Measurements from ENCODE around the gene SPO11. TPM values are rescaled to one million over a fixed set of nuclear protein-coding genes. Genes with fewer than 3 reads are reported as not detected.

The SPO11 gene
- total and polyA plus RNA-seq, 2 of the 4 experiments (the other 2 are of a cell fraction): not detected

GRCh38 chr20:57378646-57379262 is 49.2 kb downstream of the SPO11 start:
- Histone ChIP-seq H3K14ac (replicated peaks; ENCODE audit: low read depth, low read length) (no peak overlapping the region), H3K4me1 (ENCODE audit: control insufficient read depth, insufficient read depth, low read length) (no peaks in the 10 kb centered on the region), H3K79me1 (ENCODE audit: low read depth in 1 of 2, low read length in 2 of 2) (no peaks in the 10 kb centered on the region; a peak in 1 of 4 replicates), H3K18ac (ENCODE audit: low read depth, low read length) (no peak overlapping the region), H2BK5ac (ENCODE audit: low read depth, low read length, poor library complexity, severe bottlenecking) (no peak overlapping the region), H4K8ac (ENCODE audit: low read depth in 2 of 2, low read length in 2 of 2) (no peak overlapping the region), H2AK5ac (ENCODE audit: low read depth, low read length) (no peak overlapping the region), H3K9ac (ENCODE audit: low read depth, low read length) (no peak overlapping the region), H3K9me3 (ENCODE audit: control insufficient read depth, insufficient read depth, low read length) (no peaks in the 10 kb centered on the region), H3K27ac (ENCODE audit: insufficient read depth, low read length) (no peak overlapping the region), H3K36me3 (ENCODE audit: control insufficient read depth, insufficient read depth, low read length) (peaks cover 45% of the 10 kb centered on the region), H2BK120ac (ENCODE audit: low read depth, low read length) (no peak overlapping the region), H2BK15ac (ENCODE audit: low read depth, low read length) (no peak overlapping the region), H4K20me1 (ENCODE audit: insufficient read depth, low read length) (no peaks in the 10 kb centered on the region; the same call in 1 of the 2 replicates), H2BK20ac (ENCODE audit: low read depth, low read length) (no peak overlapping the region), H3K4ac (ENCODE audit: low read depth, low read length) (no peak overlapping the region), H3K9me1 (ENCODE audit: insufficient read depth, low read length) (no peaks in the 10 kb centered on the region), H2AFZ (replicated peaks; ENCODE audit: low read length, poor library complexity) (no peak overlapping the region), H3K27me3 (ENCODE audit: control insufficient read depth, insufficient read depth, low read length) (no peaks in the 10 kb centered on the region), H4K5ac (ENCODE audit: low read depth, low read length) (no peak overlapping the region), H3K4me2 (ENCODE audit: low read depth, low read length) (no peak overlapping the region), H2AK9ac (replicated peaks; ENCODE audit: low read depth, low read length, poor library complexity) (no peak overlapping the region), H3K56ac (ENCODE audit: extremely low read depth, insufficient read depth, low read length) (no peak overlapping the region), H3K4me3 (ENCODE audit: insufficient read depth, low read depth, low read length) (no peak overlapping the region), H3K23ac (ENCODE audit: low read depth, low read length) (no peak overlapping the region), H4K91ac (ENCODE audit: insufficient read depth, low read depth, low read length) (no peak overlapping the region)
- WGBS, 2 experiments (ENCODE audit: extremely low coverage in 2 of 2, insufficient read length in 1 of 2): no CpG with 5 or more reads among the region's 4 CpGs
- intact Hi-C loops (cut with micrococcal nuclease) (no loop called here), in situ Hi-C loops (cut with MboI; ENCODE audit: low sequenced_read_pairs) (loop anchor here (25.0 kb wide), 1 partner anchor 1659 kb away; the partner anchor contains the start of genes ATP5F1E and PRELID3B), dilution Hi-C loops (cut with HindIII; ENCODE audit: low sequenced_read_pairs, unreplicated experiment) (no loop called here)
- no TSS peak for BruUV-seq (replicated peaks)
- ChIA-PET CTCF (no interaction called here), POLR2A (ENCODE audit: unreplicated experiment) (no interaction called here)
- no peak for DNase-seq
- no peak for ATAC-seq (ENCODE audit: low read depth)
- TF ChIP-seq, protein P1, sequence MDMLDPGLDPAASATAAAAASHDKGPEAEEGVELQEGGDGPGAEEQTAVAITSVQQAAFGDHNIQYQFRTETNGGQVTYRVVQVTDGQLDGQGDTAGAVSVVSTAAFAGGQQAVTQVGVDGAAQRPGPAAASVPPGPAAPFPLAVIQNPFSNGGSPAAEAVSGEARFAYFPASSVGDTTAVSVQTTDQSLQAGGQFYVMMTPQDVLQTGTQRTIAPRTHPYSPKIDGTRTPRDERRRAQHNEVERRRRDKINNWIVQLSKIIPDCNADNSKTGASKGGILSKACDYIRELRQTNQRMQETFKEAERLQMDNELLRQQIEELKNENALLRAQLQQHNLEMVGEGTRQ (IDR thresholded peaks at IDR 0.05; ENCODE audit: low read depth, low read length): no peak
- no peak for TF ChIP-seq BHLHE40 (IDR thresholded peaks at IDR 0.05; ENCODE audit: low read depth, low read length)
- no peak for TF ChIP-seq SMC3 (IDR thresholded peaks at IDR 0.05; ENCODE audit: low read depth, low read length)
- TF ChIP-seq, protein P2, sequence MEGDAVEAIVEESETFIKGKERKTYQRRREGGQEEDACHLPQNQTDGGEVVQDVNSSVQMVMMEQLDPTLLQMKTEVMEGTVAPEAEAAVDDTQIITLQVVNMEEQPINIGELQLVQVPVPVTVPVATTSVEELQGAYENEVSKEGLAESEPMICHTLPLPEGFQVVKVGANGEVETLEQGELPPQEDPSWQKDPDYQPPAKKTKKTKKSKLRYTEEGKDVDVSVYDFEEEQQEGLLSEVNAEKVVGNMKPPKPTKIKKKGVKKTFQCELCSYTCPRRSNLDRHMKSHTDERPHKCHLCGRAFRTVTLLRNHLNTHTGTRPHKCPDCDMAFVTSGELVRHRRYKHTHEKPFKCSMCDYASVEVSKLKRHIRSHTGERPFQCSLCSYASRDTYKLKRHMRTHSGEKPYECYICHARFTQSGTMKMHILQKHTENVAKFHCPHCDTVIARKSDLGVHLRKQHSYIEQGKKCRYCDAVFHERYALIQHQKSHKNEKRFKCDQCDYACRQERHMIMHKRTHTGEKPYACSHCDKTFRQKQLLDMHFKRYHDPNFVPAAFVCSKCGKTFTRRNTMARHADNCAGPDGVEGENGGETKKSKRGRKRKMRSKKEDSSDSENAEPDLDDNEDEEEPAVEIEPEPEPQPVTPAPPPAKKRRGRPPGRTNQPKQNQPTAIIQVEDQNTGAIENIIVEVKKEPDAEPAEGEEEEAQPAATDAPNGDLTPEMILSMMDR (conservative IDR thresholded peaks at IDR 0.05; ENCODE audit: low read depth, low read length): no peak

Measured in IMR-90 (cell line).